NCI-H2107 treated with DMSO at 0.1 percent for 48 hours (cell line): ENCODE measurements around the gene MPRIP.
"Not testable (repeated sequence)": the region's sequence is repeated elsewhere in the genome, so short reads cannot be mapped to it uniquely, and the experiment has no call there.

Experiments used
- DNase-seq: peaks from one replicate; lab custom pipeline; 2025; ENCODE audit not compliant: unreplicated experiment; lab: John Stamatoyannopoulos, UW

The MPRIP gene

GRCh38 chr17:17142556-17142955 lies 100.3 kb downstream of the MPRIP start:
- DNase-seq = no peak

GRCh38 chr17:17143501-17143900 lies 101.2 kb downstream of the MPRIP start:
- DNase-seq = no peak

DNA sequence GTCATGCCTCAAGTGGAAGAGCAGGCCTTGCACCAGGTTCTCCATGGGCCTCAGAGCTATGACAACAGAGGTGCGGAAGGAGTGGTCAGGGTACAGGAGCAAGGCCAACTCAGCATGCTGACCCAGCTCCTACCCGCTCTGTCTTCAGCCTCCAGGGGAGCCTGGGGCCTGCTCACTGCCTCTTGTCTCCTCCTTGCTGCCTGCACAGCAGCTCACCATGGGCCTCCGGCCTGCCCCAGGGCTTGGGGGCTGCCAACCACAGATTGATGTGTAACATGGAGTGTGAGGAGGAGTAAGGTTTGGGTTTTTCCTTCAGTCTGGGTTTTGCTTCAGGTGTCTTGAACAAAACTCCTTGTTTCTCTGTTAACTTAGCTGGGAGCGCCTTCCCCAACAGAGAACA lies 101.8 kb downstream of the MPRIP start:
- no peak for DNase-seq

- DNase-seq = no peak
These were observed 102.8 kb downstream of the MPRIP start for GRCh38 chr17:17144916-17145665.

DNA sequence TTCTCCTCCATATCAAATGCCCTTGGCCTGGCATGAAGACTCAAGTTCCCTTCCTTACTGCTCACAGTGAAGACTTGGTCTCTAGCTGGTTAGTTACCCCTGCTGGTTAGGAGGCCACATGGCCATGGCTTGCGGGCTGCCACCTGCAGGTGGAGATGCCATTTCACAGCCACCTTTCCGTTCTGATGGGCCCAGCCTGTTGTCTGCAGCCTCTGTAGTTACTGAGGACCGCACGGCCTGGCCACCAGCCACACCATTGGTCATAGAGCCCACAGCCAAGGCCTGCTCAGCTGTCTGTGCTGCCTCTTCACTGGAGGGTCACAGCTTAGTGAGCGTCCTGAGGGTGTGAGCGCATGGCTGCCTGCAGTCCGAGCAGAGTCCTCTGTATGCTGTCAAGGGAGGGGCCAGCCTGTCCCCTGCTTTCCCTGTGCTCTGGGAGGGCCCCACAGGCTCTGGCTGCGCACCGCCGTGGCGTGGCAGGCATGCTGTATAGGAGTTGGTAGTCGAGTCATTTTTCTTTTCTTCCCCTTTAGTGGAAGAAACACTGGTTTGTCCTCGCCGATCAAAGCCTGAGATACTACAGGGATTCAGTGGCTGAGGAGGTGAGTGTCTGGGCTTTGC lies 104.6 kb downstream of the MPRIP start:
- no peak for DNase-seq

- no peak for DNase-seq
These were observed 105.6 kb downstream of the MPRIP start for GRCh38 chr17:17147821-17148220.

GRCh38 chr17:17149520-17150447 lies 107.5 kb downstream of the MPRIP start:
- DNase-seq = no peak

DNA sequence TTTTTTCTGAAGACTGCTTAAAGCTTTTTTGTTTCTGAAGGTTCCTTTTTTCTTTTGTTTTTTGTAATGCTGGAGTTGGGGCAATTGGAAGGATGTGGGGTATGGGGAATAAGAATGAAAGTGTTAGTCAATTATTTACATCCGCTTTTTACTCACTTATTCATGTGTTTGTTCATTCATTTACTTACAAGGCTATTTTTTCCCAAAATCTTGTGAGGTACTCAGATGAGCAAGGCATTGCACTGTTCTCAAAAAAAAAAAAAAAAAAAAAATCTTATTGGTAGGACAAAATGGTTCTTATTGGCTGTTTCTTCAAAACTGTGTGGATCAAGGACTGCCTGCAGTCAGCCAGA lies 108.2 kb downstream of the MPRIP start:
- DNase-seq = no peak

DNA sequence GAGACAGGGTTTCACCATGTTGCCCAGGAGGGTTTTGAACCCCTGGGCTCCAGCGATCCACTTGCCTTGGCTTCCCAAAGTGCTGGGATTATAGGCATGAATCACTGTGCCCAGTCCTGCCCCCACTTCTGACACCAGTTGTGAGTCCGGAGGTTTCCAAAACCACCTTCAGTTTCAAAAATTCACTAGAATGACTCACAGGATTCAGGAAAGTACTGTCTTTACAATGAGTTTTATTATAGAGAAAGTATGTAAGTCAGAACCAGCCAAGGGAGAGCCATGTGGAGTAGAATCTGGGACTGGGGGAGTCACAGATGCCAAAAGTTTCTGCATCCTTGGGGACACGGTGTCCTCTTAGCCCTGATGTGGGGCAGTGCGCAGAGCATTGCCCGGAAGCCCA lies 108.8 kb downstream of the MPRIP start:
- DNase-seq = no peak

DNA sequence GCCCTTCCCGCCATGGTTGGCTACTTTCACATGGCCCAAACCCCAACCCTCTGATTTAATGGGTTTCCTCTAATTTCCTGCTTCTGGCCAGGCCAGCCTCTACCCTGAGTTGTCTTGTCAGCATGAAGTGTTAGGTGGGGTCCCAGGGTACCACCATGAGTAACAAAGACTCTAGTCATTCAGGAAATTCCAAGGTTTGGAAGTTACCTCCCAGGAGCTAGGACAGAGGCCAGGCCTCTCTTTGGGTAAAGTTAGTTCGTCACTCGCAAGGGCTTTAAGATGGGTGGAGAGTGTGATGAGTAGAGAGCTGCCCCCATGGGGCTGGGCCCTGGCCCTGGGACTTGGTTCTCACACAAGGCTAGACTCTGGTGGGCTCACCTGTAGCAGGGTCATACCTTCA lies 109.3 kb downstream of the MPRIP start:
- DNase-seq = no peak

GRCh38 chr17:17151962-17152361 lies 109.7 kb downstream of the MPRIP start:
- no peak for DNase-seq

GRCh38 chr17:17152385-17152784 lies 110.1 kb downstream of the MPRIP start:
- no peak for DNase-seq

DNA sequence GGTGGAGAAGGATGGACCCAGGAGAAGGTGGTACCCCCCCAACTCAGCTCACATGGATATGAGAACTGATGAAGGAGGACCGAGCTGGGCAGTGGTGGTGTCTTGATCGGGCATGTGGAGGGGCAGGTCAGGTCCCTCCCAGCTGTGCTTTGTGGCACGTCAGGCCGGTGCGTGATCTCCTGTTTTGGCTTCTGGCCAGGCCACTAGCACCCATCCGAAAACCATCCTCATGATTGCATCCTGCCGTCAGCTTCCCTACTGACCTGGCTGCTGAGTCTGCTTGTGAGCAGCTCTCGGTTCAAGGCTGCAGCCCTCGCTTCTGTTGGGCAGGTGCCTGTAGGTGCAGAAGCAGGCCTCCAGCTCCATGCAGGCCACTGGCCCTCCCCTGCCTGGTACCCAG lies 110.8 kb downstream of the MPRIP start:
- DNase-seq = no peak

GRCh38 chr17:17153709-17154108 lies 111.5 kb downstream of the MPRIP start:
- no peak for DNase-seq

DNA sequence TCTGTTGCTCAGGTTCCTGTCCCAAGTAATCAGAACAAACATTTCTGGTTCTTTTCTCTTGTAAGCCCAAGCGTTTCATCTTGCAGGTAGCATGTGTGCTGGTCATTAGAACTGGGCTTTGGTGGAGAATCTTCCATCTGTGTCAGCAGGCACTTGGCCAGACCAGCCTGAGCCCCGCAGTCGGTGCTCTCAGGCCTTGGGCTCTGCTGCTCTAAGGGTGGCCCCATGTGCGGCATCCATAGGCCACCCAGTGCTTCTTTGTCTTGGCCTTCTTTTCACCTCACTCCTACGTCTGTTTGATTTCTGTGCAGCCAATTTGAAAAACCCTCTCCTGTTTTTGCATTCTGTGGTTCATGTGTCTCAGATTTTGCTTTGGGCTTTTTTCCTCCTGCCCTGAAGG lies 112.3 kb downstream of the MPRIP start:
- DNase-seq = no peak

DNA sequence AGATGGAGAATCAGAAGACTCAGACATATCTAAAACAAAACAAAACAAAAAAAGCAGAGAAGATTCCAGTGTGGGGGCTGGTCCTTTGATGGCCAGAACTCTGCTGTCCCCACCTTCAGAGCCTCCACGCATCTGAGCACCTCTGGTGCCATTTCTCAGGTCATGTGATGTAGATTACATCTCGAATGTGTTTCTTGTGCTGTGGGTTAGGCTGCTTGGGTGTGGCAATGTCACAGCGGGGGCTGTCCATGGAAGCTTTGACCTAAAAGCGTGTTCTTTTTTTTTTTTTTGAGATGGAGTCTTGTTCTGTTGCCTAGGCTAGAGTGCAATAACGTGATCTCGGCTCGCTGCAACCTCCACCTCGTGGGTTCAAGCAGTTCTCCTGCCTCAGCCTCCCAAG lies 112.7 kb downstream of the MPRIP start:
- DNase-seq = no peak

DNA sequence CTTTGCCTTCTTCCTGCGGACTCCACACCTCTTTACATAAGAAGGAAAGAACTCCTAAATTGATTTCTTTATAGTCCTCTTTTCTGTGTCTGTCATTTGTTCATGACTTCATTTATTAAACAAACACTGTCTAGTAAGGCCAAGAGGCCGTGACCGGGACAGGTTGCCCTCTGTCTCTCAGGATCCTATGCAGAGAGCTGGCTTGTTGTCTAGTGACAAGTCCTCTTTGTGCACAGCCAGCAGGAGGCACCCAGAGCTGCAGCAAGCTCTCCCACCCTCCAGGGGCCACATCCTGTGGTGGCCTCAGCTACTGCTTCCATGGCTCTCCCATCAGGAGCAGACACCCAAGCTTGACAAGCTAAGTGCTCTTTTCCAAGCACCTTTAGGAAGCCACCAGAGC lies 113.3 kb downstream of the MPRIP start:
- no peak for DNase-seq

DNA sequence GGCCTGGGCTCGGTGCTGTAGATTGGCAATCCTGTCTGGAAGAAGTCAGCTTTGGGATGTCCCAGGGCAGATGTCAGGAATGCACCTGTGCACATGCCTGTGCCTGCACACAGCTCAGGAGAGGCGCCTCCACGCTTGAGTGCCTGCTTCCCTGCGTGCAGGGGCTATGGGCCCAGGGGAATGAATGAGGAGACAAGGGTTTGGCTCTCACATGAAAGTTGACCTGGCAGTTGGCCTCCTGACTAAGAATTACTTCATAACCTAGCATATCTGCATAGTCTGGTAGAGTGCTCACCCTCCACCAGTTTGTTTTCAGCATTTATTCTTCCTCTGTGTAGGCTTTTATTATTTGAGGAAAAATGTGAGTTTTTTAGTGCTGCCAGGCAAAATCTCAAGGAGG lies 113.8 kb downstream of the MPRIP start:
- DNase-seq = no peak

GRCh38 chr17:17156511-17156910 lies 114.3 kb downstream of the MPRIP start:
- DNase-seq = no peak

DNA sequence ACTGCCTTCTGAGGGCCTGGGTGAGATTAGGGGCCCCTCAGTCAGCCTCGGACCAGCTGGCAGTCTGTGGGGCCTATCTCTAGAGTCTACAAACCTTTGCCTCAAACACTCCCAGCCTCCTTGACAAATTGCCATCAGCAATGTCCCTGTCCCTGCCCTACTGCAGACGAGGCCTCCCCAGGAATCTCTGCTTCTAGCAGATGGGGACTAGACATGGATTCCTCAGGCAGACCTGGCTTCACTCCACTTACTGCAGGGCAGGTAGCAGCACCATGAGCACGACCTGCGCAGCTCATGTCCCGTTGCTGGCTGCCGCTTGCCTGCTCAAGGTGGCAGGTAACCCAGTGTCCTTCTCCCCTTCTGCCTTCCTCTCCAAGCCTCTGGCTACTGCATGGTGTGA lies 114.8 kb downstream of the MPRIP start:
- no peak for DNase-seq

DNA sequence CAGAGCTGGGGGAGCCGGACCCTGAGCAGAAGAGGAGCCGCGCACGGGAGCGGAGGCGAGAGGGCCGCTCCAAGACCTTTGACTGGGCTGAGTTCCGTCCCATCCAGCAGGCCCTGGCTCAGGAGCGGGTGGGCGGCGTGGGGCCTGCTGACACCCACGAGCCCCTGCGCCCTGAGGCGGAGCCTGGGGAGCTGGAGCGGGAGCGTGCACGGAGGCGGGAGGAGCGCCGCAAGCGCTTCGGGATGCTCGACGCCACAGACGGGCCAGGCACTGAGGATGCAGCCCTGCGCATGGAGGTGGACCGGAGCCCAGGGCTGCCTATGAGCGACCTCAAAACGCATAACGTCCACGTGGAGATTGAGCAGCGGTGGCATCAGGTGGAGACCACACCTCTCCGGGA lies 116.2 kb downstream of the MPRIP start:
- DNase-seq = not testable (repeated sequence)

- no peak for DNase-seq
These were observed 117.3 kb downstream of the MPRIP start for GRCh38 chr17:17159571-17159970.
